IPS DF 4.7 (cell line): Measurements from ENCODE around the gene CCDC97.
"Not testable (repeated sequence)": the region's sequence is repeated elsewhere in the genome, so short reads cannot be mapped to it uniquely, and the experiment has no call there.

Source experiments
- DNase-seq: peaks from one replicate; pipeline ENCODE4 v3.0.0-alpha.2; 2013; ENCODE audit warnings: low spot score; ENCODE audit errors: extremely low read depth

CCDC97 gene

DNA sequence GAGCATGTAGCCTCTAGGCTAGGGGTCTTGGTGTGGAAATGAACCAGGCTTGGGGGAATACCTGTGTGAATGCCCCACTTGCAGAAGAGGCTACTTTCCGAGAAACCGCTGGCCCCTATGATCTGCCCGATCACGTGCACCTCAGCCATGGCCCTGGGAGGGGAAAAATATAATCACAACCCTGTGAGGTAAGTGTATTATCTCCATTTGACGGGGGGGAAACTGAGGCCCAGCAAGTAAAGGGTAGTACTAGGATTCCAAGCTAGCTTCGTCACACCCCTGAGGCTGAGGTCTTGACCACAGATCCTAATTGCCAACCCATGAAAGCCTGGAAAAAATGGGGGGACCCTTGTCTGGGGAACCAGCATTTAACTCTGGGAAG, 53.4 kb downstream of the CCDC97 start:
- DNase-seq: no peak

DNA sequence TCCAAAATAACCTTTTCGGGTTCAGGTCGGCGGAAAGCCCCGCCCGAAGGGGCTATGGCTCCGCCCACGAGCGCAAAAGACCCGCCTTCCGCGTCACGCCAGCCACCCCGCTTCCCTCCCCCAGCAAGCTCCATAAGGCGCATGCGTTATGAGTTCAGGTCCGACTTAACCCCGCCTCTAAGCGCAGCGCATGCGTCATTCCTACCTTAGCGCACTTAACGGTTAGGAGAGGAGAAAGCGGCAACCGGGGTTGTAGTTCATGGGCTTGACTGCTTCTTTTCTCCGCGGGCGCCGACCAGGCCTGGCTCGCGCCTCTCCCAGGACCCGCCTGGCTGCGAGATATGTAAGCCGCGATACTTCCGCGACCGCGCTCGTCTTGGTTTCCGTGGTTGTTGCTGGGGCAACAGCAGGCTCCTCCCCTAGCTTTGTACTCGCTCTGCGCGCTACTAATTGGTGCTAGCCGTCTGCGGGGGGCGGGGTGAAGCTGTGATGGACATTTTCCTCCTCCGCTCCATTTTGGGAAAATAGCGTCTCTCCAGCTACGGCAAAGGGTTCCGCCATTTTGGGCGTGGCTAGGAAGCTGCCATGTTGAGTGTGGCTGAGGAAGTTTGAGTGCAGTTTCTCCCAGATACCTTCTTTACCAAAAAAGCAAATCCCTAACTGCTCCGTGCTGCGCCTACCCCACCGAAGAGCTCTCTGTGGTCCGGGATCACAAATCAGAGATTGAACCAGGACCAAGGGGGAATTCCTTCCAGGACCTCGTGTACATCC, 54.0 kb downstream of the CCDC97 start, which contains the start of gene B9D2:
B9D2 (minus strand) TSS at position 397 of the 771 bp plus-strand sequence. CDS start 630 bp downstream, outside the sequence.
- DNase-seq: peak; percentile 96

DNA sequence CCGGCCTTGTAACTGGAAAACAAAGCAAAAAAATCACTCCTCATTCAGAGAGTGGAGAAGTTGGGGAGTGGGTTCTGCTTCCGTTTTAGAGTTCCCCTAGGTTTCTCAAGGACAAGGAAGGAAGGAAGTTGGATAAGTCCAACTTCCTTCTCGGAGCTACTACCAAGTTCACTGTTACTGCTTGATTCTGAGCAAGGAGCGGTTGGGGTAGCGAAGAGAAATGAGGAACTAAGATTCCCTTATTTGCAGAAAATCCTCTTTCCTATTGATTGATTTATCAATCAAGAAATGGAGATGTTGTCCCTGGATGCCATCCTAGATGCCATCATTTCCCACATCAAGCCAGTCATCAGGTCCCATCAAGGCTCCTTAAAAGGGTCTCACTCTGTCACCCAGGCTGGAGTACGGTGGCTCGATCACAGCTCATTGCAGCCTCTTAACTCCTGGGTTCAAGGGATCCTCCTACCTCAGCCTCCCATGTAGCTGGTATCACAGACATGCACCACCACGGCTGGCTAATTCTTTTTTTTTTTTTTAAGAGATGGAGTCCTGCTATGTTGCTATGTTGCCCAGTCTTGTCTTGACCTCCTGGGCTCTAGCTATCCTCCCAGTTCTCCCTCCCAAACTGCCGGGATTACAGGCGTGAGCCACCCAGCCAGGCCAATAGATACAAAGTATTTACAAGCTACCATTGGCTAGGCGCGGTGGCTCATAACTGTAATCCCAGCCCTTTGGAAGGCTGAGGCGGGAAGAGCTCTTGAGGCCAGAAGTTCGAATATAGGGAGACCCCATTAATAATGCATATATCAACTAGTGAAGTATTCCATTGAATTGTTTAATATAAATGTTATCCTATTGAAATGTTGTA, 54.8 kb downstream of the CCDC97 start:
- DNase-seq: no peak

DNA sequence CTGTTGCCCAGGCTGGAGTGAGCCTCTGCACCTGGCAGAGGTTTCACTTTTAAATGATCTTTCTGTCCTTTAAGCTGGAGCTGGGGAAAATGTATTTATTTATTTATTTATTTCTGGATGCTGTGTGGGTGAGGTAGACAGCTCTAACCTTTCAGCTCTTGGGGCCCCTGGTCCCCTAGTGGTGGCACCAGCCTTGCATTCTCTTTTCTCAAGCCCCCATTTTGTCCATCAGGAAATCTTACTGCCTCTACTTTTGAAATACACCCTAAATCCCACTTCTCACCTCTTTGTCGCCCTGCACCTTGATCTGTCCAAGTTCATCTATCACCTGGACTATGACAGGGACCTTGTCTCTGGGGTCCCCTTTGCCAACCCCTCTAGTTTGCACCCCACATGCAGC, 56.1 kb downstream of the CCDC97 start:
- DNase-seq: no peak

DNA sequence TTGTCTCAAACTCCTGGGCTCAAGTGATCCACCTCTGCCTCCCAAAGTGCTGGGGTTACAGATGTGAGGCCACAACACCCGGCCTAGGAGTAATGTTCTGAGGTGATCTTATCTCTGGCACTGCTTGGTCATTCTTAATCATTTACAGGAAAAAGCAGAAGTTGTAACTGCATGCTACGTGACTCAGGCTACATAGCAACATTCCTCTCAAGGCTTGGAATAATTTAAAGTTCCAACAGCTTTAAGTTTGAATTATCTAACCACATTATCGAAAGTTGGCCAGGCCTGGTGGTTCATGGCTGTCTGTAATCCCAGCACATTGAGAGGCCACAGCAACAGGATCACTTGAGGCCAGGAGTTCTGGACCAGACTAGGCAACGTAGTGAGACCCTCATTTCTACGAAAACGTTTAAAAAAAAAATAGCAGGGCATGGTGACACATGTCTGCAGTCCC, 57.9 kb downstream of the CCDC97 start:
- DNase-seq: no peak

DNA sequence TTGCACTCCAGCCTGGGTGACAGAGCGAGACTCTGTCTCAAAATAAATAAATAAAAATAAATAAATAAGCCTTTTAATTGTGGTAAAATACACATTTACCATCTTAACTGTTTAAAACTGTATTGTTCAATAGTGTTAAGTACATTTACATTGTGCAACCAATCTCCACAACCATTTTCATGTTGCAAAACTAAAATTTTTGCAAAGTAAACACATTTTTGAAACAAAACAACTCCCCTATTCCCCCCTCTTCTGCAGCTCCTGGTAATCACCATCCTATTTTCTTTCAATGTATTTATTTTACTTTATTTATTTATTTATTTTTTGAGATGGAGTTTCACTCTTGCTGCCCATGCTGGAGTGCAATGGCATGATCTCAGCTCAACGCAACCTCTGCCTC, 59.8 kb downstream of the CCDC97 start:
- no peak for DNase-seq

DNA sequence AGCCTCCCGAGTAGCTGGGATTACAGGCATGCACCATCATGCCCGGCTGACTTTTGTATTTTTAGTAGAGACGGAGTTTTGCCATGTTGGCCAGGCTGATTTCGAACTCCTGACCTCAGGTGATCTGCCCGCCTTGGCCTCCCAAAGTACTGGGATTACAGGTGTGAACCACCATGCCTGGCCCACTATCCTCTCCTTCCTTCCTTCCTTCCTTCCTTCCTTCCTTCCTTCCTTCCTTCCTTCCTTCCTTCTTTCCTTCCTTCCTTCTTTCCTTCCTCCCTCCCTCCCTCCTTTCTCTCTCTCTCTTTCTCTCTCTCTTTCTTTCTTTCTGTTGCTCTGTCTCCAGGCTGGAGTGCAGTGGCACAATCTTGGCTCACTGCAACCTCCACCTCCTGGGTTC, 61.1 kb downstream of the CCDC97 start:
- not testable (repeated sequence) for DNase-seq

DNA sequence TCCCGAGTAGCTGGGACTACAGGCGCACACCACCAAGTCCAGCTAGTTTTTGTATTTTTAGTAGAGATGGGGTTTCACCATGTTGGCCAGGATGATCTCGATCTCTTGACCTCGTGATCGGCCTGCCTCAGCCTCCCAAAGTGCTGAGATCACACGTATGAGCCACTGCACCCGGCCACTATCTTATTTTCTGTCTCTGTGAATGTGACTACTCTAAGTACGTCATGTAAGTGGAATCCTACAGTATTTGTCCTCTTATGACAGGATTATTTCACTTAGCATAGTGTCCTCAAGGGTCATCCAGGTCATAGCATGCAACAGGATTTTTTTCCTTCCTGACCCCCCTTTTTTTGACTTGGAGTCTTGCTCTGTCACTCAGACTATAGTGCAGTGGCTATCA, 61.6 kb downstream of the CCDC97 start:
- no peak for DNase-seq

DNA sequence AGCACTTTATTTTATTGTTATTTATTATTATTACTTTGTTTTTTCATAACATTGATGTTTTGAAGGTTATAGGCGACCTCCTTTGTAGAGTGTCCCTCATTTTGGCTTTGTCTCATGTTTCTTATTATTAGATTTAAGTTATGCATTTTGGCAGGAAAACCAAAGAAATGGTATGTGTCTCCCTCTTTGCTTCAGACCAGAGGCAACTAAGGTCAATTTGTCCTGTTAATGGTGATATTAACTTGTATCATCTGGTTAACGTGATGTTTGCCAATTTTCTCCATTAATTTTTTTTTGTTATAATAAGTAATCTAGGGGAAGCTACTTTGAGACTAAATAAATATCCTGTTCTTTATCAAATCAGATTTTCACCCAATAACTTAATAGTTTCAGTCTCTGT, 62.5 kb downstream of the CCDC97 start:
- no peak for DNase-seq

DNA sequence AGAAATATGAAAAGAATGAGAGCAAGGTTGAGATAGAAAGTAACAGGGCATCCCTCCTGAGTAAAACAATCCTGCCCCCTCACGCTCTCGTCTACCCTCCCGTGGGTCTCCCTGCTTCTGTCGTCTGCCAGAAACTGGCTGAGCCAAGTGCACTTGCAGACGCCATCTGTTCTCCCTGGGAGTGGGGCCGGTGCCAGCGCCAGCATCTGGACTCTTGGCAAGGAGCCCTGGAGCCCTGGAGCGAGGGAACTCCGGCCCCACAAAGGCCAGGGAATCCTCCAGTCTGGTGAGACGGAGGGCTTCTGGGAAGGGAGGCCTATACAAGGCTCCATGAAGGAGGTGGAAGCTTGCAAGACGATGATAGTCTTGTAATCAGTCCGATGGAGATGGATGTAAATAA, 64.0 kb downstream of the CCDC97 start:
- no peak for DNase-seq
